ENCODE data around the gene ARHGEF12.

DNA sequence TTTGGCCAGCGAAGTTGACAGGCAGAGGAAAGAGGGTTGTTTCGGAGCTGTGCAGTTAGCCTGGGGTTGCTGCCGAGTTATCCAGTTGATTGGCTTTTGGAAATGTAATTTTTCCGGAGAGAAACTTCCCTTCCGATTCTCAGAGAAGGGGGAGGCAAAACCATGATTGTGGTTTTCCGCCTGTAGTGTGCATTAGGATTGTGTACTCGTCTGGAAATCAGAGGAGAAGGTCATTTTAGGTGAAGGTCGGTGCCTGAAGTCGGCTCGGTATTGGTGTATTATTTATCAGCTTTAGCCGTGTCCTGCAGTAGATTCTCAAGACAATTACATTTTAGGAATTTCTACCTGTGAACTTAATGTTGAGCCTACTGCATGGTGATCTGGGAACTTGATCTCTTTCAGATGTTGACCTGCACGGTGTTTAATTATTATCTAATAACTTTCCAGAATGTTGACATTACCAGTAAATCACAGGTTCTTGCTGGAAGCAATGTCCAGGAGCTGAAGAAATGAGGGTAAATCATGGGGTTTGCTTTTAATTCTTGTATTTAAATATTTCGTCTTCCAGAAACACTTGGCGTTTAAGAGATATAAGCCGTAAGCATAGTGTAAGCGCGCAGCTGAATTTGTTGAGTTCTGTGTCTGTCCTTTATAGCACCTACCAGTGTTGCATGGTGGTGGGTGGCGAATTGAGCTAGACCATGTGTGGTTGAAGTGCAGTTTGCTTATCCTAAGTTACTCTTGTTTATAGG lies 1.3 kb downstream of the ARHGEF12 start:
- TF ChIP-seq SUZ12 (IDR thresholded peaks at IDR 0.05) = no peak
- no peak for TF ChIP-seq ARNT (IDR thresholded peaks at IDR 0.05)
- TF ChIP-seq TARDBP (IDR thresholded peaks at IDR 0.05) = no peak
- no peak for TF ChIP-seq ELF4 (IDR thresholded peaks at IDR 0.05)
- TF ChIP-seq ZNF384 (IDR thresholded peaks at IDR 0.05) = no peak
